Inferior parietal cortex (tissue), 1 donor: Measurements from ENCODE around the gene TNFRSF21.
"Not testable (repeated sequence)": the region's sequence is repeated elsewhere in the genome, so short reads cannot be mapped to it uniquely, and the experiment has no call there.

Experiments used
- DNase-seq: peaks from one replicate; pipeline ENCODE4 v3.0.0-alpha.2; 2016; ENCODE audit errors: extremely low spot score

TNFRSF21 gene

DNA sequence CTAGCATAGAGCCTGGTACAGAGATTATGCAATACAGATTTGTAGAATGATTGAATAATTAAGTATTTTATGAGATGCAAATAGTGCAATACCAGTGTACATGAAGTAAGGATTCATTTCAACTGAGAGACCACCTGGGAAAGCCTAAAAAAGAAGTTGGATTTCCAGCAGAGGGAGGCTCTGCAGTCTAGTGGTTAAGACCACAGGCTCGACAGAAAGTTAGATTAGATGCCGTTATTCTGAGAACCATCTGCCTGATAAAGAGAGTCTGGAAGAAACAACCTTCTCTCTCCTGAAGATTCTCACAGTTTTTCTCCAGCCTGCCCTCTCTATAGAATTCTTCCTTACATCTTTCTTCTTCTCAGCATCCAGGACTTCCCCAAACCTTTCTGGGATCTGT, 13.6 kb upstream of the TNFRSF21 start:
- no peak for DNase-seq

DNA sequence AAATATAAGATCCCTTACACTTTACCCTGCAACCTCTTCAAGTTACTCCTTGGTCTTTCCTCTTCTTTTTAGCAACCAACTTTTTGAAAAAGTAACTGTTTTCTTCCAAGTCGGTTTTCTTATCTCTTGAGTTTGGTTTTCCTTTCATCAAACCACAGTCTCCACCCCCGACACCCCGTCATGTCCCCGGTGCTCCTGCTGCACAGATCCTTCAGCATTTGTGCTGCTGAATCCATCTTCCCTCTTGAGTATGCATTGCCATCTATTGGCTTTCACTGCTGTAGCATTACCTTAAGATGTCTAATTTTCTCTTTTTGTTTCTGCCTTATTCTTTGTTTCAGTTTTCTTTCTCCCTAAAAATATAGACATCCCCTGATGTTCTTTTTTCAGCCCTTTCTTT, 11.9 kb upstream of the TNFRSF21 start:
- no peak for DNase-seq

DNA sequence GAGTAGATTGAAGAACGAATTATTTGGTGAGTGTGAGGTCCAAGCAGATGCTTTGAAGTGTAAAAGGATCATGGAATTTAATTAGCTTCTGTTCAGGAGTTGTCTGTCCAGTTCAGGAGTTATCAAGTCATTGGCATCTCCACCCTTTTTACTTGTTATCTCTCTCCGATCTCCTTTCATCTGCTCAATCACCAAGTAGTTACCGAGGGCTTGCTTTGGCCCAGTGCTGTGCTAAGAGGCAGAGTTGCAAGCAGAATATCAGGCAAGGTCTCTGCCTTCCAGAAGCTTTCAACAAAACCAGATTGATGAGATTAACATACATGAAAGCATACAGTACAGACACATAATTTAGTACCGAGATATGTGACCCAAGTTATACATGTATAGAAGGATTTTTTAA, 10.2 kb upstream of the TNFRSF21 start:
- no peak for DNase-seq

DNA sequence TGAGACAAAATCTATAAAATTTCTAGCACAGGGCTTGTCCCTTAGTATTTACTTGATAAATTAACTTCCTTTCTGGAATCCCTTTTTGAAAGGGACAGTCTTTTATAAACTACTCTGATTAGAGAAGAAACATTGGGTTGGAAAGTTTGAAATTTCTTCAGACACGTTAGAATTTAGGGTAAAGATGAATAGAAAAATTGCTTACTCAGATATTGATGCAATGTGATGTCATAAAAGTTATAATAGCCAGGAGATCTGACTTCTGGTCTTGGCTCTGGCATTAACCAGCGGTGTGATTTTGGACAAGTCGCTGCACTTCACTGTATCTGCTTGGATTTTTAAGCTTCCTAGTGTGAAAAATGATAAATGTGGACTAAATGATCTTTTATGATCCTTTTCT, 9.7 kb upstream of the TNFRSF21 start:
- no peak for DNase-seq

DNA sequence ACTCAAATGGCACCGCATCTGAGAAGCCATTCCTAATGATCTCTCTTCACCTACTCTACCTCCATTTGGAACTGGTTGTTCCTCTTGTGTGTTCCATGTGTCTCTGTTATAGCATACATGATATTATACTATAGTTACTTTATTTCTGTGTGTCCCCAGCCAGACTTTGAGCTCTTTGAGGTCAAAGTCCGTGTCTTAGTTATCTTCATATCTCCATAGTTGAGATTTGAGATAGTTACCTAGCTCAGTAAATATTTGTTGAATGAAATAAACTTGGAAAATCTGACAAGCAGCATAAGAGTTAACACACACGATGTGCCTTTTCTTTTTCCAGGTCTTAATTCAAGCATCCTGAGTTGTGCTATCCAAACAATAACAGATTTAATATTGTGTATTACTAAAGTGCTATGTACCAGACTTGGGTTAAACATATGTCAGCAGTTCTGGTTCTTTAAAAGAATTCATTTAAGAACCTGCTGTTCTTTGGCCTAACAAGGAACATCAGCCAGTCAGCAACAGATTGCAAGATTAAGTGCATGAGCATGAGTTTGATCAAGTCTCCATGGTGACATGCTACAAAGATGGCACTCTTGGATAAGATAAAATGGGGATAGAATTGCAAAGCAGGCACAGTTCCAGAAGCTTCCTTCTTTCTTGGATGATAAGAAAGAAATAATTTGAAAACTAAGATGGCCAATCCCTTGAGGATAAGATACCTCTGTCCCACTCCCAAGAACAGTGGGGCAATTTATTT, 8.7 kb upstream of the TNFRSF21 start:
- no peak for DNase-seq

DNA sequence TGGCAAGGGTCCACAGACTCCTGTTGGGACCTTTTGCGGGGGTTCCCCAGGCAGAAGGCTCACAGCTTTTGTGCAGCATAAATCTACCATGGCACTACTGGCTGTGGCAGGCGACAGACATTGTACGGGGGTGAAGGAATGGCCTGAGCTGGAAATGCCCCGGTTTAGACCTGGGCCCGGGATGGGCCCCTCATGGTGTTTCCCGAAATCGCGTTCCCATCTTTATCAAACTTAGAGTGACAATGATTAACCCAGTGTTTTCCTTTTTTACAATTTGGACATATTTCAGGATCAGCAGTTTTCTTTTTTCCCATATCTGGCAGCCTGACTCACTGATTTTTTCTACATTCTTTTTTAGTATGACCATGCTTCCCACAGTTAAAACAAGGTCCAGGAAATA, 5.5 kb upstream of the TNFRSF21 start:
- DNase-seq, result not testable (repeated sequence)

DNA sequence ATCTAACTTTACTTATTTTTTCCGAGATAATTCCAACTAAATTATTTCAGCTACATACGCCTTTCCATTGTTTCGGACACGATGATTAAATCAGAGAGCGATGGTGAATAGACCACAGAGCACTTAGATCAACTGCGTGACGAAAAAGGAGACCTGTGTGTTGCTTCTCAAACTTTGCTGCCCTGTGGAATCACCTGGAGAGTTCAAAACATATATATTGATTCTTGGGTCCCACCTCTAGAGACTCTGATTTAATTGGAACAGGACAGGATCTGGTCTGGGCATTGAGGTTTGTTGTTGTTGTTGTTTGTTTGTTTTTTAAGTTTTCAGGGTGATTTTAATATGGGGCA, 401 bp upstream of the TNFRSF21 start:
- no peak for DNase-seq

DNA sequence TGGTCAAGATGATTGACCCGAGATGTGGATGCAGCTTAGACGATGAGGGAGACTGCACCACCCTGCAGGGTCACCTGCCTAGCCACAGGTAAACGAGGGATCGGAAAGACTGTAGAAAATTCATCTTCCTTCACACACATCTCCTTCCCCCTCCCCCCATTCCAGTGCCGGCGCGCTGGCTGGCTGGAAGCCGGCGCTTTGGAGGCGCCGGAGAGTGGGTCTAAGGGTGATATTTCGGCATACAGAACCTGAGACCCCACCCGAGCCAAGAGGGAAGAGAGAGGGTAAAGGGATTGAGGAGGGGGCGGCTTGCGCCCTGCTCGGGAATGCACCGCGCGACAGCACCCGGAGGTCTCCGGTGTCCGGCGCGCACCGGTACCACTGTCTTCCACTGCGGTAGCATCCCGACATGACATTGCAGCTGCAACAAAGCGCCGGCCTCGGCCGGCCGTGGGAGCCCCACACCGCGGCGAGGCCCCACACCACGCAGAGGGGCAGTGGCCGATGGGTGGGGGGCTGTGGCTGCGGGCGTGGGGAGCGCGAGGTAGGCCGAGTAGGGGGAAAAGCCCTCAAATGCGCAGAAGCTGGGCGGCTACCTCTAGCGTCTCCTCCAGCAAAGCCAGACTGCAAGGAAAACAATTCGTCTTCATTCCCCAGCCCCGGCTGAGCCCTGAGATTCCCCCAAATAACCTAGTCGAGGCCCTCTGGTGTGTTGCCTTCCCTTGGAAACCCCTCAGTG, 984 bp downstream of the TNFRSF21 start:
- no peak for DNase-seq

DNA sequence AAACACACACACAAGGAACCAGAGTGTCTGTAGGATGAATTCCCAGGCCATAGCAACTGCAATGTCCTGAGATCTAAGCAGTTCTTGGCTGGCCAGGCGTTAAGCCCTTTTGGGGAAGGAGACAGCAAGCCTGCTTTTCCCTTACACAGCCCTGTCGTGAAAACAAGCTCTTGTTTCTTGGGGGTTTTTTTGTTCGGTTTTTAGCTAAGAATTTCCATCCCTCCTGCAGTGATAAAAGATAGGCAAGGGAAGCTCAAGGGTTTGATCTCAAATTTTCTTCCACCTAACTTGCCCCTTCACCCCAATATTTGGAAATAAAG, 1.5 kb downstream of the TNFRSF21 start:
- DNase-seq, result no peak

DNA sequence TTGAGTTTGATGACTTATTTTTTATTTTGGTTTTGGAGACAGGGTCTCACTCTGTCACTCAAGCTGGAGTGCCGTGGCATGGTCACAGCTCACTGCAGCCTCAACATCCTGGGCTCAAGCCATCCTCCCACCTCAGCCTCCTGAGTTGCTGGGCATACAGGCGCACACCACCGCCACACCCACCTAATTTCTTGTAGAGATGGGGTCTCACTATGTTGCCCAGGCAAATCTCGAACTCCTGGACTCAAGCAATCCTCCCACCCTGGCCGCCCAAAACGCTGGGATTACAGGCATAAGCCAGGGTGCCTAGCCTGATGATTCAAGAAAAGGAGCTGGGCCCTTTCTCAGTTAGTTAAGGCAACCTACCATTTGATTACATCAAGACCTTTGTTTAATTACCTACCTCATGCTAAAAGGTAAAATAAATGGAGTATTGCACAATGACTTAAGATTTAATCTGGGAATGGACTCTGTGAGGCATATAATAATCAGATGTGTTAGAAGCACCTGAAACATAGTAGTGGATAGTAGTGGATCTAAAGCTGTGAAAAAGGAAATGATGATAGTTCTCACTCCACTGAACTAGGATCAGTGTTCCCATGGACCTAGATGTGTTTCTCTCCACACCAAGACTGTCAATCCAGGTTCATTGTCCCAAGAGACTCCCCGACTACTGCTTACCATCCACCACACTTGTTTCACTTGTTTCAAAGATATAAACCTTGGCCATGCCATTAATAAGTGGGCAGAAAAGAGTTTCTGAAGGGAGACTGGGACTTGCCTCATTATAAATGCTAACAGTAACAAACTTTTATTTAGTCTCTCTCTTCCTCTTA, 2.1 kb downstream of the TNFRSF21 start:
- no peak for DNase-seq

DNA sequence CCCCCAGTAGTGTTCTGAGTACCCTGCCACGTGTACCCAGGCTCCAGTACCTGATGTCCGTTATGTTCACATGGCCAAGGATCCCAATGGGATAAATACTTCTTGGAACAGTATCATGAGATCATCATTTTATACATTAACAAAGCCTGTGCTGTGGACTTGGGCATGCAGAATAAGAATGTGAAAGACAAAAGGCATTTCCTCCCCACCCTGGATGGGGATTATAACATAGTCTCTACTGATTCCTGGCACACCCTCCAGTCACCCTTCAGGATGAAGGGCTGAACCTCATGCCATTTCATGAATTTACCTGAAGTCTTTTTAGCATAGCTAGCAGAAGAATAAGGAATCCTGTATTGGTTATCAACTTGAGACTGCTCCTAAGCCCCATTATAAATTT, 2.8 kb downstream of the TNFRSF21 start:
- DNase-seq, result no peak

DNA sequence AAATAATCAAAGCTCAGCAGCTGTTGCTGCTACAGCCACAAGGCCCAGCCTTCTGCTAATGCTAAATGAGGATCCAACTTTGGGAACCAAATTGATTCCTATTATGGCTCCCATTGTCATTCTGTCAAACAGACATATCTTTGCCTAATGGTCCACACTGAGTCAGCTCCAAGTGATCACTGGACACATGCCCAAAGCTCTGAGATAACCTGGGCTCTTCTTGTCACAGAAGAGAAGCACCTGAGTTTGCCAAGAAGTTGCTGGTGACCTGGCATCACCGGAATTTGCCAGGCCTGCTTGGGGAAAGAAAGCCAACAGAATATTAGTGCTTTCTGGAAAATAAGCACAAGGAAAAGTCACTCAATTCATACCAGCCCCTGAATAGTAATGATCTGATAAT, 5.8 kb downstream of the TNFRSF21 start:
- no peak for DNase-seq

DNA sequence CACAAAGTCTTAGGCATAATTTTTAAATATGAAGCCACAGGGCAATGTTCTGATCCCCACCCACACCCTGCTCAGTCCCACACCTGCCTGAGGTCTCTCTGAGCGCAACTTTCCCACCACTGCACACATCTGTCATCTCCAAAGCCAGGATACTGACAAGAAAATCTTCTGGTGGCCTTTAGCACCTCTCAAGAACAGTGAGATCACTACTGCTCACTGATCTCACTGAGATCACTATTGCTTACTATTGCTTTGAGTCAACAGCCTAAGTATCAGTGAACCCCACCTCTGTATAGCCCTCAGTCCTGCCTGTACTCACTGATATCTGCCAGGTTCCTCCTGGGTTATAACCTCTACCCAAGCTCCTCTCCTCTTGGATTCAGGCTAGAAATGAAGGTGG, 6.4 kb downstream of the TNFRSF21 start:
- no peak for DNase-seq

DNA sequence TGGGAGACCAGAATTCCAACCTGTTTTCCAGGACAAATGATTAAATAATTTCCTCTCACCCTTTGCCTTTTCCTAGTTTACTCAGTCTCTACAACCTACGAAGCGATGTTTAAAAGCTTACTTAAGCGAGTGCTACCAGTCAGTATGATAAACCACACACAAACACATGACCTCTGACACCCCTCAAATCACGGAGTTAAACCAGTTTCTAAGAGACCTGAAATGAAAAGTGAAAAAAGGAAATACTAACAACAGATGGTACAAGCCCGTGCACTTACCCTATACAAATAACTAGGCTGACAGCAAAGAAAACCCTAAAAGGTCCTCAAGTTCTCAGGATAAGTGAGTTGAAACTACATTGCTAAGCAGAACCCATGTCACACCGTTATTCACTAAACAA, 7.7 kb downstream of the TNFRSF21 start:
- DNase-seq, result no peak

DNA sequence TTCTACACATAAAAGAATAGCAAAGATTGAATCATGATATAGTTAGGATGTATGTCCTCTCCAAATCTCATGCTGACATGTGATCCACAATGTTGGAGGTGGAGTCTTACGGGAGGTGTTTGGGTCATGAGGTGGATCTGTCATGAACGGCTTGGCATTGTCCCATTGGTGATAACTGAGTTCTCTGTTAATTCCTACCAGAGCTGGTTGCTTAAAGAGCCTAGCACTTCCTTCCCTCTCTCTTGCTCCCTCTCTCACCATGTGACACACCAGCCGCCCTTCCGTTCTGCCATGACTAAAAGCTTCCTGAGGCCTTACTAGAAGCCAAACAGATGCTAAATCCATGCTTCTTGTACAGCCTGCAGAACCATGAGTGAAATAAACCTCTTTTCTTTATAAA, 8.3 kb downstream of the TNFRSF21 start:
- DNase-seq, result no peak

DNA sequence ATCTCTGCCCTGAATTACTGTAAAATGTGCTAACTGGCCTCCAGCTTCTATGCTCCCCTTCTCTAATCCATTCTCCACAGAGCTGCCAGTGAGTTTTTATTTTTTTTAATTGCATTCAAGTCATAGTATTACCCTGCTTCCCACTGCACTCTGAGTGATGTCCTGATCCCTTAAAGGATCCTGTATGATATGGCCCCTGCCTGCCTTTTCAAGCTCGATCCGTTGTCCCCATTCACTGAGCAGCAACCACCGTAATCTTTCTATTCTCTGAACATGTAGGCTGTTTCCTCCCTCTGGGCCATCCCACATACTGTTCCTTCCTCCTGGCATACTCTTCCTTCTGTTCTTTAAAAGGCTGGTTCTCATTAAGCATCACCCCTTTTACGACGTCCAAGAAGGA, 9.3 kb downstream of the TNFRSF21 start:
- no peak for DNase-seq

DNA sequence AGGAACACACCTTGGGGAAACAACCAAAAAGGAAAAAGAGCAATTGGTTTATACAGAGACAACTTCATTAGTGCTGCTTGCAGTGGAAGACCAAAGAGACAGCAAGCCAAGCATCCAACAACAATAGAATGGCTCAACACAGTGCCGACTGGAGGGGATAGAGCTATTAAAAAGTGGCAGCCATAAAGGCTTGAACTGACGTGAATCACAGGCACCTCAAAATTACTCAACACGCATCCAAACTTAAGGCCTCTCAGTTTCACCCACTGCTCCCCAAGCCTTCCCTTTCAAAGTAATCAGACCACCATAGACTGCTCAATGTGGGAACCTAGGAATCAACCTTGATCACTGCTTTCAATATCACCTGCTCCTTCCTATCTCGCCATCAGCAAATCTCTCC, 9.7 kb downstream of the TNFRSF21 start:
- no peak for DNase-seq

DNA sequence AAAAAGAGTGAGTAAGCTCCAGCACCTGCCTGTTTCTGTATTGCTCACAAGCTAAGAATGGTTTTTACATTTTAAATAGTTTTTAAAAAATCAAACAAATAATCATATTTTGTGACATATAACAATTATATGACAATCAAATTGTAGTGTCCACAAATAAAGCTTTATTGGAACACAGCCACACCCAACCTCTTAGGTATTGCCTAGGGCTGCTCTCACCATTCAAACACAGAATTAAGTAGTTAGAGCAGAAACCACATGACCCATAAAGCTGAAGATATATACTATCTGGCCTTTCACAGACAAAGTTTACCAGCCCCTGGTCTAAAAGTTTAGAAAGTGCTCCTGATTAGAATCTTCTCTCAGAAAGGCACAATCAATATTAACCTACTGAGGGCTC, 11.2 kb downstream of the TNFRSF21 start:
- DNase-seq, result no peak

DNA sequence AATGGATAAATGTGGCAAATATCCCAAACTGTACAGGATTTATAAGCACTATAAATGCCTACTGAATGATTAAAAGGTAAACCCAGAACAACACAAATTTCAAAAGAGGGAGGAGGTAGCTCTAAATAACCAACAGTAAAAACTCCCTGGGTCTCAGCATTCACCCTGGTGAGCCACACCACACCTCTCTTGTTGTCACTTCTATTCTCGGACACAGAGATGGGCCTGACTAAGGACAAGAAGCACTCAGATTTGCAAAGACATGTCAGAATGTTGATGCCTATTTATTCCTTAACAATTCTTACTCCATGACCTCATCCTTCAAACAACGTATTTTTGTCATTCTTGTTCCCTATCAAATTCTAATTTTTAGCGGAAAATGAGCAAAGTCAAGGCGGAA, 14.7 kb downstream of the TNFRSF21 start:
- no peak for DNase-seq

DNA sequence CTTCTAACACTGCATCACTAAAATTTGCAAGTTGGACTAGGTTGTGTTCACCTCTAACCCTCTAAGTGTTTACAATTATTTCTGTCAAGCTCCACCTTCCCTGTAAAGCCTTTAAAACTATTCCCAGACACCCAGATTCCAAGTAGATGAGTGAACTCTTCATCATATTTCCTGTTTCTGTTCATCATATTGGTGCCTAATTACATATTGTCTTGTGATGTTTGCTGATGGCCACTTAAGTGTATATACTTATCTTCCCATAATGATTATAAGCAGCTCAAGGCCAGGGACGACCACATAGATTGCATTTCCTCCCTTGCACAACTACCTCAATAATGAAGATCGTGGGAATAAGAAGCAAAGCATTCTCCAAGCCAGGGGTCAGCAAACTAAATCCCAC, 16.8 kb downstream of the TNFRSF21 start:
- DNase-seq, result no peak

DNA sequence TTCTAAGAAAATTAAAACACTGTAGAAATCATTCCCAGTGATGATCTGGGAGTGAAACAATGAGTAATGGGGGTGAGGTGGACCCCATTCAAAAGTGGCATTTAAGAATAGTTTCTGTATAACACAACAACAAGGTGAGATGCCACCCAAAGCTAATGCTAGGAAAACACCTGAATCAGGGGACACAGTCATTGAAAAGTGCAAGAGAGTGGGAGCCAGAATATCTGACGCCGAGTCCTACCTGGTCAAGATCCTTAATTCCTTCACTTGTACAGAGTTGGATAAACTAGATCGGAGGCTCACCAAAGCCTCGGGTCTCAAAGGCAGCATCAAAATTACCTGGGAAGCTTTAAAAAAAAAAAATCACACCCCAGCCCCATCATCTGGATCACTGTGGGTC, 17.7 kb downstream of the TNFRSF21 start:
- DNase-seq, result no peak

DNA sequence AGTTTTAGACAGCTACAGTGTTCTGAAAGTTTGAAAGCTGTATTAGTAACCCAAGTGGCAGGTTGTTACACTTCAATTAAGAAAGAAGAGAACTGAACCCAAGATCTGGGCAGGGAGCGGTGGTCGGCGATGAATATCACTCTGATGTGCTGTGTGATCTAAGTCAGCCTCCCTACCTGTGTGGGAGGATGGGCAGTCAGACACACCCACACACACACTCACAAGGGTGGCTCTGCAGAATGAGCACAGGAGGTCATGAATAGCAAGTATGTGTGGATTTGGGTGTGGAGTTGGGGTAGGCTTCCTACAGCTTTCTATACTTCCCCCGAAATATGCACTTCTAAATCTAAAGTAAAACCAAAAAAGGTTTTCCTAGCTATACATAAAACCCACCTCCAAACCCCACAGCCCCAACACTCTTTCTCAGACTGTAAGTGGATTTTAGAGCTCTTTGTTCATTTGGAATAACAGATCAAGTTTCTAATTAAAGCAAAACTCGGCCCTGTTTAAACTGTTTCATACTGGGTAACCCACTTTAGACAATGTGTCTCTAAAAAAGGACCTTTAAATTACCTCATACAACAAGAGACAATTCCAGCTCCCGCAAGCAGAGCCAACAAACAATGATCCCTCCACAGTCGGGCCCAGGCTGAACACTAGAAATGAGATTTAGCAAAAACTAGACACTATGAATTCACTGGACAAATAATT, 19.4 kb downstream of the TNFRSF21 start:
- no peak for DNase-seq
